22Rv1 (cell line): ENCODE measurements around the gene RNGTT.

Experiments
- CTCF ChIP-seq: fragments of 450-650 bp; IDR thresholded peaks from 2 replicates; pipeline ENCODE4 v1.5.1; 2017; ENCODE audit warnings: mild to moderate bottlenecking
- ZFX ChIP-seq: fragments of 450-650 bp; IDR thresholded peaks from 2 replicates; pipeline ENCODE4 v1.6.1; 2017; ENCODE audit warnings: antibody characterized with exemption, borderline replicate concordance

- TF ChIP-seq CTCF (no peak), ZFX (no peak)
Observed at GRCh38 chr6:88953550-88954386, 9.7 kb downstream of the RNGTT start.
